ENCODE measurements around the gene THYN1.

DNA sequence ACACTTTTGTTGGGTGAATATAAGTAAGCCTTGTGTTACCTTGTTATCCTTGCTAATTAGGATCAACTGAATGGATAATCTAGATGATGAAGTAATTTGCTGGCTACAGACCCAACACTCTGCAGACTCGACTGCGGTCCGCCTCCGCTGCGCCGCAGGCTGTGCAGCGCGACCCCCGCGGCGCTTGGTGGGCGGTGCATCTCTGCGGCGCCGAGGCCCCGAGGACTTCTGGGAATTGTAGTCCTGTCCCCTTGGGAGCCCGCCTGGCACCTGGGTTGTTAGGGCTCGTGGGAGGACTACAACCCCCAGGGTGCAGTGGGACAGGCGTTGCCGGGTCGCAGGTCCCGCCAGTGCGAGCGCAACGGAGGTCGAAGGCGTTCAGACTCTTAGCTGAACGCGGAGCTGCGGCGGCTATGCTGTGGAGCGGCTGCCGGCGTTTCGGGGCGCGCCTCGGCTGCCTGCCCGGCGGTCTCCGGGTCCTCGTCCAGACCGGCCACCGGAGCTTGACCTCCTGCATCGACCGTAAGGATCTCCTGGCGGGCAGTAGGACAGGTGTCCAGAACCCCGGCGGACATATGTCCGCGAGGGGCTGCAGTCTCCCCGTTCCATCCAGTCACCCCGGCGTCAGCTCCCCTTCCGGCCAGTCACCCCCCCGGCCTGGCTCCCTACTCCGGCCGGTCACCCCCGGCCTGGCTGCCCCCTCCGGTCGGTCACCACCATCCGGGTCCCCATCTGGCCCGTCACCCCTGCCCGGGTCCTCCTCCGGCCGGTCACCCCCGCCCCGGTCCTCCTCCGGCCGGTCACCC is at the start of gene THYN1, which contains the start of gene ACAD8:
- TF ChIP-seq, protein P1, sequence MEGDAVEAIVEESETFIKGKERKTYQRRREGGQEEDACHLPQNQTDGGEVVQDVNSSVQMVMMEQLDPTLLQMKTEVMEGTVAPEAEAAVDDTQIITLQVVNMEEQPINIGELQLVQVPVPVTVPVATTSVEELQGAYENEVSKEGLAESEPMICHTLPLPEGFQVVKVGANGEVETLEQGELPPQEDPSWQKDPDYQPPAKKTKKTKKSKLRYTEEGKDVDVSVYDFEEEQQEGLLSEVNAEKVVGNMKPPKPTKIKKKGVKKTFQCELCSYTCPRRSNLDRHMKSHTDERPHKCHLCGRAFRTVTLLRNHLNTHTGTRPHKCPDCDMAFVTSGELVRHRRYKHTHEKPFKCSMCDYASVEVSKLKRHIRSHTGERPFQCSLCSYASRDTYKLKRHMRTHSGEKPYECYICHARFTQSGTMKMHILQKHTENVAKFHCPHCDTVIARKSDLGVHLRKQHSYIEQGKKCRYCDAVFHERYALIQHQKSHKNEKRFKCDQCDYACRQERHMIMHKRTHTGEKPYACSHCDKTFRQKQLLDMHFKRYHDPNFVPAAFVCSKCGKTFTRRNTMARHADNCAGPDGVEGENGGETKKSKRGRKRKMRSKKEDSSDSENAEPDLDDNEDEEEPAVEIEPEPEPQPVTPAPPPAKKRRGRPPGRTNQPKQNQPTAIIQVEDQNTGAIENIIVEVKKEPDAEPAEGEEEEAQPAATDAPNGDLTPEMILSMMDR (IDR thresholded peaks at IDR 0.05), result peak; percentile 24 to 69 (median 38)
- peak; percentile 61 to 72 for TF ChIP-seq POLR2A (IDR thresholded peaks at IDR 0.05)

Data from uterus (tissue), 2 donors.